ENCODE measurements around the gene SECTM1.

The SECTM1 gene

GRCh38 chr17:82299452-82299851 is 34.1 kb downstream of the SECTM1 start:
- Histone ChIP-seq H2BK15ac (ENCODE audit: low read depth, poor library complexity, severe bottlenecking) (no peak overlapping the region), H3K9ac (ENCODE audit: low read length) (no peak overlapping the region), H2AK5ac (ENCODE audit: low read length, severe bottlenecking) (no peak overlapping the region), H4K8ac (ENCODE audit: low read length) (no peak overlapping the region), H3K4me1 (ENCODE audit: control insufficient read depth, insufficient read depth, low read depth, low read length) (peaks cover 37% of the 10 kb centered on the region), H2BK5ac (ENCODE audit: low read depth, low read length, poor library complexity, severe bottlenecking) (no peak overlapping the region), H3K27ac (ENCODE audit: low read length, poor library complexity, severe bottlenecking) (no peak overlapping the region), H3K9me3 (ENCODE audit: control insufficient read depth, low read length) (no peaks in the 10 kb centered on the region), H3K4me3 (ENCODE audit: insufficient read depth in 1 of 2, low read depth in 1 of 2, low read length in 2 of 2) (no peak overlapping the region), H3K23ac (ENCODE audit: low read length in 2 of 2) (no peak overlapping the region), H3K18ac (ENCODE audit: low read depth in 1 of 2, low read length in 2 of 2) (no peak overlapping the region), H3K4ac (ENCODE audit: low read depth in 1 of 2, low read length in 2 of 2) (no peak overlapping the region), H3K79me1 (replicated peaks; ENCODE audit: low read length, poor library complexity, severe bottlenecking) (no peaks in the 10 kb centered on the region), H3K27me3 (ENCODE audit: control insufficient read depth in 1 of 2, insufficient read depth in 1 of 2, low read length in 2 of 2) (peaks cover 0 to 6% of the 10 kb centered on the region in 2 experiments), H2AFZ (ENCODE audit: low read depth, low read length) (no peak overlapping the region), H3K4me2 (ENCODE audit: low read length, poor library complexity, severe bottlenecking) (no peak overlapping the region), H2BK12ac (ENCODE audit: low read length in 2 of 2) (peak overlapping the region in 1 of 2 experiments; percentile 15), H2BK120ac (ENCODE audit: low read depth, low read length) (no peak overlapping the region), H3K14ac (ENCODE audit: low read length in 2 of 2) (no peak overlapping the region), H4K91ac (ENCODE audit: low read length) (no peak overlapping the region), H3K36me3 (ENCODE audit: control insufficient read depth in 1 of 2, insufficient read depth in 2 of 2, low read depth in 1 of 2, low read length in 2 of 2) (no peaks in the 10 kb centered on the region)
- 77% methylated on average over 10 of the region's 10 CpGs for WGBS
- DNase-seq: no peak

DNA sequence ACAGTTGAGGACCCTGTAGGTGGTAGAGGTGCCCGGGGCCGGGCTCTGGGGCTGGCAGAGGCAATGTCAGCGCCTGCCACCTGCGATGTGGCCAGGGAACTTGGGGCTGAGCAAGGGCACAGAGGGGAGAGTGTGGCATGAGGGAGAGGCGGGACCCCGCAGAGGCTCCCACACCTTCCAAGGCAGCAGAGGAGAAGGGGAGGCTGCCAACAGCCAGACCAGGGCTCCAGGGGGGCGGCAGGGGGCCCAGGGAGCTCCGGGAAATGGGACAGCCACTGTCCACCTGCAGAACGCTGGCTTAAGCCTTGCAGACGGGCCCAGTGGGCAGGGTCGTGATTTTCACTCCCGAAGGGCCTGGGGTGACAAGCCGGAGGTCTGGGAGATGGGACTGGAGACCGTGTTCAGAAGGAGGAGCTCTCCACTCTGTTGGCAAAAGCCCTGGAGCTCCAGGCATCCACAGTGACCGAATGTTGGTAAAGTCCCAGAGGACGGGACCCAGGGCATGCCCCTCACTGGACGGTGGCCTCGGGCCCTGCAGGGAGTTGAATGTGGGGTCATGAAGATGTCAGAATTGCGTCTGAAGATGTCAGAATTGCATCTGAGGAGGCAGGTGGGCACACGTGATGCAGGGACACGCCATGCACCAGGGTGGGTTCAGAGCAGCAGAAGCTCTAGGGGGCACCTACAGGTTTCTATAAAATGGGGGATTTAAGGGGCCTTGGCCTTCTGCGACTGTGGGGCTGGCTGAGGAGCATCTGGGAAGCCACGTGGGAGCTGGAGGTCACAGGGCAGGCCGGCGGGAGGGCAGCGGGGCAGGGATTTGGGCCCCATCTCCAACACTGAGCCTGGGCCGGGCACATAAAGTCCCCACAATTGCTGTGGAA is 34.8 kb downstream of the SECTM1 start:
- H2AK5ac ChIP-seq (ENCODE audit: low read length, severe bottlenecking): peak overlapping the region; percentile 55
- H3K14ac ChIP-seq (ENCODE audit: low read length in 2 of 2): no peak overlapping the region
- DNase-seq: no peak
- H3K27me3 ChIP-seq (ENCODE audit: control insufficient read depth in 1 of 2, insufficient read depth in 1 of 2, low read length in 2 of 2): peaks cover 0 to 6% of the 10 kb centered on the region in 2 experiments
- peak overlapping the region; percentile 92 for H3K9ac ChIP-seq (ENCODE audit: low read length)
- H3K79me1 ChIP-seq (replicated peaks; ENCODE audit: low read length, poor library complexity, severe bottlenecking): no peaks in the 10 kb centered on the region
- no peaks in the 10 kb centered on the region for H3K9me3 ChIP-seq (ENCODE audit: control insufficient read depth, low read length)
- no peak overlapping the region for H2AFZ ChIP-seq (ENCODE audit: low read depth, low read length)
- whole genome bisulfite sequencing: 89% methylated on average over 27 of the region's 27 CpGs
- H2BK15ac ChIP-seq (ENCODE audit: low read depth, poor library complexity, severe bottlenecking): no peak overlapping the region
- no peak overlapping the region for H3K27ac ChIP-seq (ENCODE audit: low read length, poor library complexity, severe bottlenecking)
- H3K4me3 ChIP-seq (ENCODE audit: insufficient read depth in 1 of 2, low read depth in 1 of 2, low read length in 2 of 2): peak overlapping the region in 1 of 2 experiments; percentile 71
- H2BK5ac ChIP-seq (ENCODE audit: low read depth, low read length, poor library complexity, severe bottlenecking): no peak overlapping the region
- no peaks in the 10 kb centered on the region for H3K36me3 ChIP-seq (ENCODE audit: control insufficient read depth in 1 of 2, insufficient read depth in 2 of 2, low read depth in 1 of 2, low read length in 2 of 2)
- H4K91ac ChIP-seq (ENCODE audit: low read length): peak overlapping the region; percentile 18
- peaks cover 39% of the 10 kb centered on the region for H3K4me1 ChIP-seq (ENCODE audit: control insufficient read depth, insufficient read depth, low read depth, low read length)
- H3K18ac ChIP-seq (ENCODE audit: low read depth in 1 of 2, low read length in 2 of 2): no peak overlapping the region
- H2BK120ac ChIP-seq (ENCODE audit: low read depth, low read length): no peak overlapping the region
- H2BK12ac ChIP-seq (ENCODE audit: low read length in 2 of 2): no peak overlapping the region
- no peak overlapping the region for H3K23ac ChIP-seq (ENCODE audit: low read length in 2 of 2)
- no peak overlapping the region for H3K4ac ChIP-seq (ENCODE audit: low read depth in 1 of 2, low read length in 2 of 2)
- no peak overlapping the region for H3K4me2 ChIP-seq (ENCODE audit: low read length, poor library complexity, severe bottlenecking)
- H4K8ac ChIP-seq (ENCODE audit: low read length): no peak overlapping the region

DNA sequence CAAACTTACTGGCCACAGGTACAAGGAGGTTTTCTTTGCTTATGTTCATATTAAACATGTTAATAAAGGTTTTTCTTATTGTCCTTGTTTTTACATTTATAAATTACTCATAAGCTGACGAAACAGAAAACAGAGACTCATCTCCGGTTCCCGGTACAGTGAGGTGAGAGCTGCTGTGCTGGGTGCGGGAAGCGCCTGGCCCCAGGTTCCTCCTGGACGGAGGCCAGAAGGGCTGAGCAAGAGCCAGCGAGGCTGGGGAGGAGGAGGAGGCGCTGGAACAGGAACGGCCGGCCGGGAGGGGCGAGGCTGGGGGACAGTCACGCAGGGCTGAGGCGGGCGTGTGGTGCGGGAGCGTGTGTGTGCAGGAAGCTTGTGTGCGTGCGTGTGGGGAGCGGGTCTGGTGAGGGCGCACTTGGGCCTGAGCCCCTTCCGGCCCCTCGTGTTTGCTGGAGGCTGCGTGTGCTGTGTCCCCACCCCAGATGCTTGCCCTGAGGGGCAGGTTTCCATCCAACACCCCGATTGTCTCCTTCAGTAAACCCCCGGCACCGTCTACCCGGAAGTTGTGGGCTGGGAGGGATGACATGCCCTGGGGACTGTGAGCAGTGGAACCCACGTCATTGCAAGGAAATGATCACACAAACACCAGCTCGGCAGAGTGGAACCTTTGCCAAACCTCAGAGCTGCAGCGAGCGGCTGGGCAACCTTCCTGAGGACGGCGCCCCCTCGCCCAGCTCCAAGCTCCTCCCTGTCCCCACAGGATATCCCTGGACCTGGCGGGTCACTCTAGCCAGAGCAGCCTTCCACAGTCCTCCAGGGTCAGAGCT is 35.6 kb downstream of the SECTM1 start:
- H4K91ac ChIP-seq (ENCODE audit: low read length): peak overlapping the region; percentile 73
- peaks cover 38% of the 10 kb centered on the region for H3K4me1 ChIP-seq (ENCODE audit: control insufficient read depth, insufficient read depth, low read depth, low read length)
- H3K18ac ChIP-seq (ENCODE audit: low read depth in 1 of 2, low read length in 2 of 2): peak overlapping the region in 1 of 2 experiments; percentile 83
- peak overlapping the region in 1 of 2 experiments; percentile 70 for H2BK12ac ChIP-seq (ENCODE audit: low read length in 2 of 2)
- no peak overlapping the region for H2BK120ac ChIP-seq (ENCODE audit: low read depth, low read length)
- peak overlapping the region; percentile 92 for H3K9ac ChIP-seq (ENCODE audit: low read length)
- no peaks in the 10 kb centered on the region for H3K9me3 ChIP-seq (ENCODE audit: control insufficient read depth, low read length)
- H3K27me3 ChIP-seq (ENCODE audit: control insufficient read depth in 1 of 2, insufficient read depth in 1 of 2, low read length in 2 of 2): peaks cover 0 to 3% of the 10 kb centered on the region in 2 experiments
- peak; percentile 89 for DNase-seq
- peak overlapping the region; percentile 44 for H2BK15ac ChIP-seq (ENCODE audit: low read depth, poor library complexity, severe bottlenecking)
- H2AFZ ChIP-seq (ENCODE audit: low read depth, low read length): no peak overlapping the region
- H3K14ac ChIP-seq (ENCODE audit: low read length in 2 of 2): no peak overlapping the region
- H2BK5ac ChIP-seq (ENCODE audit: low read depth, low read length, poor library complexity, severe bottlenecking): no peak overlapping the region
- H3K36me3 ChIP-seq (ENCODE audit: control insufficient read depth in 1 of 2, insufficient read depth in 2 of 2, low read depth in 1 of 2, low read length in 2 of 2): no peaks in the 10 kb centered on the region
- H3K4me3 ChIP-seq (ENCODE audit: insufficient read depth in 1 of 2, low read depth in 1 of 2, low read length in 2 of 2): peak overlapping the region; percentile 32 to 71
- H3K4ac ChIP-seq (ENCODE audit: low read depth in 1 of 2, low read length in 2 of 2): peak overlapping the region in 1 of 2 experiments; percentile 29
- H4K8ac ChIP-seq (ENCODE audit: low read length): peak overlapping the region; percentile 71
- H3K23ac ChIP-seq (ENCODE audit: low read length in 2 of 2): peak overlapping the region in 1 of 2 experiments; percentile 16
- peak overlapping the region; percentile 64 for H3K27ac ChIP-seq (ENCODE audit: low read length, poor library complexity, severe bottlenecking)
- no peak overlapping the region for H2AK5ac ChIP-seq (ENCODE audit: low read length, severe bottlenecking)
- no peaks in the 10 kb centered on the region for H3K79me1 ChIP-seq (replicated peaks; ENCODE audit: low read length, poor library complexity, severe bottlenecking)
- WGBS: 63% methylated on average over 31 of the region's 36 CpGs
- peak overlapping the region; percentile 49 for H3K4me2 ChIP-seq (ENCODE audit: low read length, poor library complexity, severe bottlenecking)

DNA sequence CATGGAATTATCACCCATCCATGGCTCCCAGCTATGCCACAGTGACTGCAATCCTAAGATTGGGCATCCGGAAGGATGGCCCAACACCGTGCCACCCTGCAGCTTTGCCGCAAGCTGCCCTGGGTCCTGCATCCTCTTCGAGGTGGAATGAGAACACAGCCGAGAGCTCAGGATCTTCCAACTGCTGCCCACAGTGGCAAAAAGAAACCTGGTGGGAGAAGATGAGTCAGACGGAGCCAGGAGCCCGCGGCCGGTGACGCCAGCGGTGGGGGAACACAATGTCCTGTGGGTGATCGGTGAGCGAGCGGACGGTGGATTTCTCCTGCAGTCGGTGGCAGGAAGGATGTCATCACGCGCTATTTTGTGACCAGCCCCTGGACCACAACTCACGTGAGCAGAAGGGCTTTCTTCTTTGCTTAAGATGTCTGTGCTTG is 36.3 kb downstream of the SECTM1 start:
- peaks cover 2% of the 10 kb centered on the region for H3K79me1 ChIP-seq (replicated peaks; ENCODE audit: low read length, poor library complexity, severe bottlenecking)
- no peak overlapping the region for H3K23ac ChIP-seq (ENCODE audit: low read length in 2 of 2)
- DNase-seq: peak; percentile 70
- no peak overlapping the region for H2BK12ac ChIP-seq (ENCODE audit: low read length in 2 of 2)
- peak overlapping the region in 1 of 2 experiments; percentile 9 for H3K18ac ChIP-seq (ENCODE audit: low read depth in 1 of 2, low read length in 2 of 2)
- H4K8ac ChIP-seq (ENCODE audit: low read length): no peak overlapping the region
- no peak overlapping the region for H3K14ac ChIP-seq (ENCODE audit: low read length in 2 of 2)
- H3K4ac ChIP-seq (ENCODE audit: low read depth in 1 of 2, low read length in 2 of 2): no peak overlapping the region
- peaks cover 0 to 3% of the 10 kb centered on the region in 2 experiments for H3K27me3 ChIP-seq (ENCODE audit: control insufficient read depth in 1 of 2, insufficient read depth in 1 of 2, low read length in 2 of 2)
- H3K9me3 ChIP-seq (ENCODE audit: control insufficient read depth, low read length): no peaks in the 10 kb centered on the region
- H2BK15ac ChIP-seq (ENCODE audit: low read depth, poor library complexity, severe bottlenecking): no peak overlapping the region
- H2AK5ac ChIP-seq (ENCODE audit: low read length, severe bottlenecking): no peak overlapping the region
- 82% methylated on average over 19 of the region's 19 CpGs for WGBS
- H3K9ac ChIP-seq (ENCODE audit: low read length): peak overlapping the region; percentile 92
- H3K36me3 ChIP-seq (ENCODE audit: control insufficient read depth in 1 of 2, insufficient read depth in 2 of 2, low read depth in 1 of 2, low read length in 2 of 2): no peaks in the 10 kb centered on the region
- H2AFZ ChIP-seq (ENCODE audit: low read depth, low read length): no peak overlapping the region
- no peak overlapping the region for H2BK5ac ChIP-seq (ENCODE audit: low read depth, low read length, poor library complexity, severe bottlenecking)
- peak overlapping the region in 1 of 2 experiments; percentile 71 for H3K4me3 ChIP-seq (ENCODE audit: insufficient read depth in 1 of 2, low read depth in 1 of 2, low read length in 2 of 2)
- H3K4me1 ChIP-seq (ENCODE audit: control insufficient read depth, insufficient read depth, low read depth, low read length): peaks cover 39% of the 10 kb centered on the region
- no peak overlapping the region for H4K91ac ChIP-seq (ENCODE audit: low read length)
- H3K4me2 ChIP-seq (ENCODE audit: low read length, poor library complexity, severe bottlenecking): peak overlapping the region; percentile 49
- H3K27ac ChIP-seq (ENCODE audit: low read length, poor library complexity, severe bottlenecking): peak overlapping the region; percentile 64
- no peak overlapping the region for H2BK120ac ChIP-seq (ENCODE audit: low read depth, low read length)
